ENCODE measurements around the gene ACOT7.

Gene ACOT7

GRCh38 chr1:6254691-6255090 lies 138.9 kb downstream of the ACOT7 start:
- H3K36me3 Mint-ChIP-seq (ENCODE audit: low read depth): peaks cover 6% of the 10 kb centered on the region
- H3K4me1 Mint-ChIP-seq: no peaks in the 10 kb centered on the region
- H3K4me3 Mint-ChIP-seq: no peak overlapping the region
- peaks cover 43% of the 10 kb centered on the region for H3K27me3 Mint-ChIP-seq (ENCODE audit: low read depth)
- no peak for TF ChIP-seq CTCF (IDR thresholded peaks at IDR 0.05; ENCODE audit: unreplicated experiment in 3 of 3)
- no peaks in the 10 kb centered on the region for H3K9me3 Mint-ChIP-seq
- H3K27ac Mint-ChIP-seq: no peak overlapping the region

- no peaks in the 10 kb centered on the region for H3K4me1 Mint-ChIP-seq
- TF ChIP-seq CTCF (IDR thresholded peaks at IDR 0.05; ENCODE audit: unreplicated experiment in 3 of 3): no peak
- peaks cover 44% of the 10 kb centered on the region for H3K27me3 Mint-ChIP-seq (ENCODE audit: low read depth)
- no peak overlapping the region for H3K4me3 Mint-ChIP-seq
- H3K36me3 Mint-ChIP-seq (ENCODE audit: low read depth): peaks cover 6% of the 10 kb centered on the region
- no peak overlapping the region for H3K27ac Mint-ChIP-seq
- no peaks in the 10 kb centered on the region for H3K9me3 Mint-ChIP-seq
Observed at GRCh38 chr1:6253380-6253779, 140.2 kb downstream of the ACOT7 start.

- no peak overlapping the region for H3K27ac Mint-ChIP-seq
- H3K9me3 Mint-ChIP-seq: no peaks in the 10 kb centered on the region
- no peak overlapping the region for H3K4me3 Mint-ChIP-seq
- peaks cover 1% of the 10 kb centered on the region for H3K4me1 Mint-ChIP-seq
- H3K36me3 Mint-ChIP-seq (ENCODE audit: low read depth): peaks cover 6% of the 10 kb centered on the region
- no peak for TF ChIP-seq CTCF (IDR thresholded peaks at IDR 0.05; ENCODE audit: unreplicated experiment in 3 of 3)
- H3K27me3 Mint-ChIP-seq (ENCODE audit: low read depth): peaks cover 54% of the 10 kb centered on the region
Observed at GRCh38 chr1:6252374-6252710, 141.2 kb downstream of the ACOT7 start.

- Mint-ChIP-seq H3K9me3 (no peaks in the 10 kb centered on the region), H3K27ac (no peak overlapping the region), H3K4me1 (peaks cover 6% of the 10 kb centered on the region), H3K27me3 (ENCODE audit: low read depth) (peaks cover 59% of the 10 kb centered on the region), H3K4me3 (no peak overlapping the region), H3K36me3 (ENCODE audit: low read depth) (peaks cover 6% of the 10 kb centered on the region)
- TF ChIP-seq CTCF (IDR thresholded peaks at IDR 0.05; ENCODE audit: unreplicated experiment in 3 of 3): no peak
Observed at GRCh38 chr1:6251681-6252373, 141.7 kb downstream of the ACOT7 start.

GRCh38 chr1:6251233-6251632 lies 142.3 kb downstream of the ACOT7 start:
- Mint-ChIP-seq H3K9me3 (no peaks in the 10 kb centered on the region), H3K4me1 (peaks cover 11% of the 10 kb centered on the region), H3K27ac (no peak overlapping the region), H3K27me3 (ENCODE audit: low read depth) (peaks cover 65% of the 10 kb centered on the region), H3K4me3 (no peak overlapping the region), H3K36me3 (ENCODE audit: low read depth) (peaks cover 6% of the 10 kb centered on the region)
- TF ChIP-seq CTCF (IDR thresholded peaks at IDR 0.05; ENCODE audit: unreplicated experiment in 3 of 3): no peak
